HepG2 (cell line): ENCODE results near the gene IKZF2. TPM values are rescaled to one million over a fixed set of nuclear protein-coding genes. Genes with fewer than 3 reads are reported as not detected.

Experiments
- ATAC-seq: fragments of 200-7000 bp; cut with Tn5 transposase; 3 replicates; pipeline ENCODE4 v1.9.1; 2020; ENCODE audit warnings: mild to moderate bottlenecking, moderate library complexity
- BruUV-seq: library from RNA; stranded (reverse); fragments of 400-500 nt; replicated peaks from 2 replicates; lab custom pipeline; 2021; lab: Mats Ljungman, UMichigan
- CTCF ChIA-PET: fragments of 300-600 bp; formaldehyde crosslinking; extraction: SDS; loops from one replicate; lab custom pipeline; 2021; ENCODE audit warnings: low total read pairs, inconsistent platforms, low intra/inter-chr PET ratio; lab: Yijun Ruan, JAX
- POLR2A ChIA-PET: fragments of 350-600 bp; sonication (Branson Sonifier 250); formaldehyde crosslinking; loops from one replicate; lab custom pipeline; 2020; ENCODE audit warnings: antibody characterized with exemption, inconsistent platforms; lab: Yijun Ruan, JAX
- DNase-seq: peaks from one replicate; pipeline ENCODE4 v3.0.0-alpha.2; 2015; ENCODE audit warnings: low spot score
- FAIRE-seq: peaks from 3 replicates; lab custom pipeline; 2011; peaks lifted over from hg19 to GRCh38; lab: Jason Lieb, UNC
- H2AFZ ChIP-seq: one replicate; pipeline ENCODE4 v1.6.1; 2011; ENCODE audit warnings: low read length, inconsistent platforms
- H3K27ac ChIP-seq: fragments of 300-600 bp; 3 replicates; pipeline ENCODE4 v1.8.0; 2011; ENCODE audit warnings: mixed run types, mild to moderate bottlenecking, mixed read lengths, low read length, inconsistent platforms; ENCODE audit not compliant: insufficient read depth; ENCODE audit errors: extremely low read length
- H3K27me3 ChIP-seq, 2 experiments: fragments of 200-600 bp in 1 of 2; 2 replicates in 1 of 2; 3 replicates in 1 of 2; pipeline versions ENCODE4 v1.6.0 to v1.8.0; 2011; ENCODE audit warnings: low read length in 2 of 2, mild to moderate bottlenecking in 2 of 2, moderate library complexity in 2 of 2, inconsistent platforms in 1 of 2; ENCODE audit not compliant: insufficient read depth in 2 of 2, control insufficient read depth in 1 of 2
- H3K36me3 ChIP-seq, 2 experiments: fragments of 200-600 bp in 1 of 2; replicated peaks in 1 of 2; 2 replicates in 1 of 2; 3 replicates in 1 of 2; pipeline versions ENCODE4 v1.5.1 to v1.8.0; 2011; ENCODE audit warnings: low read length in 2 of 2, inconsistent platforms in 1 of 2; ENCODE audit not compliant: insufficient read depth in 2 of 2, control insufficient read depth in 1 of 2
- H3K4me1 ChIP-seq: 2 replicates; pipeline ENCODE4 v1.5.1; 2012; ENCODE audit warnings: low read length, inconsistent platforms; ENCODE audit not compliant: insufficient read depth
- H3K4me2 ChIP-seq: 2 replicates; pipeline ENCODE4 v1.6.0; 2011; ENCODE audit warnings: low read depth, low read length, inconsistent platforms
- H3K4me3 ChIP-seq, 3 experiments: fragments of 200-600 bp in 1 of 3; sonication (generic), shearing (Covaris generic) in 1 of 3; replicated peaks in 1 of 3; 2 replicates each; pipeline ENCODE4 v1.5.1; 2011 to 2016; ENCODE audit warnings: low read length in 3 of 3, inconsistent platforms in 2 of 3, low read depth in 2 of 3, mild to moderate bottlenecking in 2 of 3, control low read depth in 1 of 3, mixed read lengths in 1 of 3; ENCODE audit not compliant: insufficient read depth in 1 of 3
- H3K79me2 ChIP-seq: one replicate; pipeline ENCODE4 v1.6.1; 2011; ENCODE audit warnings: low read length, inconsistent platforms; ENCODE audit not compliant: insufficient read depth
- H3K9ac ChIP-seq: 2 replicates; pipeline ENCODE4 v1.6.0; 2011; ENCODE audit warnings: mild to moderate bottlenecking, low read depth, low read length, inconsistent platforms; ENCODE audit not compliant: insufficient read depth
- H3K9me3 ChIP-seq: 2 replicates; pipeline ENCODE4 v1.5.1; 2012; ENCODE audit warnings: mild to moderate bottlenecking, low read length
- H4K20me1 ChIP-seq: 2 replicates; pipeline ENCODE4 v1.6.0; 2011; ENCODE audit warnings: inconsistent platforms, mild to moderate bottlenecking, low read length, moderate library complexity; ENCODE audit not compliant: insufficient read depth
- BATF2 ChIP-seq: sonication (generic); formaldehyde crosslinking; IDR thresholded peaks from 2 replicates; pipeline ENCODE4 v1.8.0; 2022; ENCODE audit warnings: mild to moderate bottlenecking, missing genetic modification reagents, moderate library complexity
- BRF2 ChIP-seq: sonication (generic); formaldehyde crosslinking; IDR thresholded peaks from 2 replicates; pipeline ENCODE4 v1.8.1; 2022; ENCODE audit warnings: mild to moderate bottlenecking, missing genetic modification reagents
- EED ChIP-seq: sonication (generic); formaldehyde crosslinking; IDR thresholded peaks from 2 replicates; pipeline ENCODE4 v1.5.0; 2020; ENCODE audit warnings: mild to moderate bottlenecking, missing genetic modification reagents
- KLF6 ChIP-seq: IDR thresholded peaks from 2 replicates; pipeline ENCODE4 v1.8.0; 2016; ENCODE audit warnings: missing biosample characterization, missing genetic modification reagents
- NR2F1 ChIP-seq, 2 experiments: fragments of 450-650 bp in 1 of 2; formaldehyde crosslinking in 1 of 2; IDR thresholded peaks; 2 replicates each; pipeline versions ENCODE4 v1.5.0 to v1.6.1; 2016 to 2020; ENCODE audit warnings: mild to moderate bottlenecking in 1 of 2, missing compliant biosample characterization in 1 of 2, missing genetic modification reagents in 1 of 2, moderate library complexity in 1 of 2
- ONECUT2 ChIP-seq: sonication (generic); formaldehyde crosslinking; IDR thresholded peaks from 2 replicates; pipeline ENCODE4 v1.4.0; 2020; ENCODE audit warnings: missing genetic modification reagents
- PAWR ChIP-seq: sonication (generic); formaldehyde crosslinking; IDR thresholded peaks from 2 replicates; pipeline ENCODE4 v1.4.0; 2020; ENCODE audit warnings: missing genetic modification reagents, mild to moderate bottlenecking, borderline replicate concordance
- RERE ChIP-seq: IDR thresholded peaks from 2 replicates; pipeline ENCODE4 v1.6.1; 2016; ENCODE audit warnings: low read depth, missing genetic modification reagents, missing compliant biosample characterization
- SCMH1 ChIP-seq: sonication (generic); formaldehyde crosslinking; IDR thresholded peaks from 2 replicates; pipeline ENCODE4 v1.9.0; 2021; ENCODE audit warnings: missing genetic modification reagents, mild to moderate bottlenecking, borderline replicate concordance
- SMYD3 ChIP-seq: sonication (generic); formaldehyde crosslinking; IDR thresholded peaks from 2 replicates; pipeline ENCODE4 v1.8.1; 2023; ENCODE audit warnings: mild to moderate bottlenecking, missing genetic modification reagents
- ZNF230 ChIP-seq: sonication (generic); formaldehyde crosslinking; IDR thresholded peaks from 2 replicates; pipeline ENCODE4 v1.4.0; 2020; ENCODE audit warnings: mild to moderate bottlenecking, missing genetic modification reagents
- ZNF317 ChIP-seq: sonication (generic); formaldehyde crosslinking; IDR thresholded peaks from 2 replicates; pipeline ENCODE4 v1.5.0; 2020; ENCODE audit warnings: mild to moderate bottlenecking, missing genetic modification reagents
- ZNF660 ChIP-seq: sonication (generic); formaldehyde crosslinking; IDR thresholded peaks from 2 replicates; pipeline ENCODE4 v1.5.1; 2020; ENCODE audit warnings: mild to moderate bottlenecking, low read depth, missing genetic modification reagents, borderline replicate concordance
- ZNF878 ChIP-seq: sonication (generic); formaldehyde crosslinking; IDR thresholded peaks from 2 replicates; pipeline ENCODE4 v1.8.1; 2023; ENCODE audit warnings: mild to moderate bottlenecking, missing genetic modification reagents, moderate library complexity
- ZSCAN5A ChIP-seq: sonication (generic); formaldehyde crosslinking; IDR thresholded peaks from 2 replicates; pipeline ENCODE4 v1.8.0; 2022; ENCODE audit warnings: mild to moderate bottlenecking, missing genetic modification reagents, borderline replicate concordance
- WGBS: methylation state at CpG from one replicate; pipeline ENCODE4 v1.1.6; 2017; ENCODE audit warnings: low lambda C conversion rate; 5-methylcytosine and 5-hydroxymethylcytosine counted together
- in situ Hi-C: cut with HindIII; loops from 2 replicates; pipeline ENCODE4 v1.10.0; 2017; ENCODE audit warnings: low pct_unique_long_range_greater_than_20kb; ENCODE audit not compliant: extremely low pct_ligation_motif_present
- intact Hi-C: fragments of 100-400 bp; cut with micrococcal nuclease; formaldehyde crosslinking; loops from one replicate; pipeline ENCODE4 v1.10.0; 2022; ENCODE audit not compliant: unreplicated experiment
- polyA plus RNA-seq, 8 experiments: library from polyadenylated mRNA; depleted of rRNA in 3 of 8; stranded (reverse) in 7 of 8; unstranded in 1 of 8; fragments of >200 nt; fragmentation: Illumina TruSeq in 4 of 8; extraction: Trizol in 4 of 8; gene quantifications; 2 replicates each; pipeline versions ENCODE4 v1.2.1 to v1.2.3, GENCODE V29; 2011 to 2016; ENCODE audit warnings: low read depth in 4 of 8, missing spikeins in 1 of 8, mixed read lengths in 1 of 8; ENCODE audit not compliant: insufficient read depth in 1 of 8
- total RNA-seq, 5 experiments: library from RNA; depleted of rRNA; stranded (reverse); fragments of >200 nt; fragmentation: Illumina TruSeq; extraction: Trizol; gene quantifications; 2 replicates each; pipeline ENCODE4 v1.2.3, GENCODE V29; 2016; ENCODE audit warnings: low read depth in 1 of 5

The IKZF2 gene
- total and polyA plus RNA-seq, 2 of the 13 experiments (the other 11 are each of a cell fraction or from before 2014, with no cell fraction given): 0.18 to 0.86 TPM

- TF ChIP-seq ZNF230 (CRISPR knock-in tag): no peak
- no peak for TF ChIP-seq BRF2
Measured at GRCh38 chr2:212958757-212959295, 192.6 kb downstream of the IKZF2 start (continued).

- no peak for DNase-seq
- Histone ChIP-seq H3K27ac (no peak overlapping the region), H3K4me1 (no peaks in the 10 kb centered on the region), H3K4me3 (no peak overlapping the region), H2AFZ (no peak overlapping the region), H3K9me3 (no peaks in the 10 kb centered on the region), H3K36me3 (no peaks in the 10 kb centered on the region), H4K20me1 (no peaks in the 10 kb centered on the region), H3K79me2 (no peaks in the 10 kb centered on the region), H3K4me2 (no peak overlapping the region), H3K27me3 (no peaks in the 10 kb centered on the region), H3K9ac (no peak overlapping the region)
- ChIA-PET POLR2A (no interaction called here), CTCF (no interaction called here)
- 9% methylated on average over 3 of the region's 3 CpGs for WGBS
- intact Hi-C loops (no loop called here), in situ Hi-C loops (no loop called here)
- no TSS peak for BruUV-seq
- ATAC-seq: no peak
- no peak for FAIRE-seq
- TF ChIP-seq BATF2 (CRISPR knock-in tag) (no peak), ZNF660 (no peak), SCMH1 (no peak), PAWR (CRISPR knock-in tag) (no peak), ZNF317 (CRISPR knock-in tag) (no peak), EED (CRISPR knock-in tag) (no peak), SMYD3 (no peak), RERE (CRISPR knock-in tag) (no peak), ZNF878 (CRISPR knock-in tag) (no peak), ZSCAN5A (no peak), KLF6 (CRISPR knock-in tag) (no peak), NR2F1 (CRISPR knock-in tag; IDR thresholded peaks at IDR 0.05) (no peak), ONECUT2 (CRISPR knock-in tag) (no peak)
Measured at GRCh38 chr2:212958133-212958532, 193.3 kb downstream of the IKZF2 start.
